Large intestine (tissue), 3 donors: ENCODE data around the gene TM9SF4. TPM values are rescaled to one million over a fixed set of nuclear protein-coding genes. Genes with fewer than 3 reads are reported as not detected.

ENCODE experiments used
- DNase-seq, 2 donors: peaks; one replicate each; pipeline versions ENCODE4 v3.0.0 to v3.0.0-alpha.2; 2013
- H3K27ac ChIP-seq: one replicate; pipeline ENCODE4 v1.5.1; 2013; ENCODE audit warnings: low read length
- H3K27me3 ChIP-seq: 2 replicates; pipeline ENCODE4 v1.6.1; 2013; ENCODE audit warnings: low read length; ENCODE audit not compliant: control insufficient read depth, insufficient read depth
- H3K36me3 ChIP-seq: 2 replicates; pipeline ENCODE4 v1.6.1; 2013; ENCODE audit warnings: low read length; ENCODE audit not compliant: control insufficient read depth, insufficient read depth
- H3K4me1 ChIP-seq: one replicate; pipeline ENCODE4 v1.6.1; 2013; ENCODE audit warnings: low read length; ENCODE audit not compliant: control insufficient read depth, insufficient read depth
- H3K4me3 ChIP-seq: one replicate; pipeline ENCODE4 v1.5.1; 2013; ENCODE audit warnings: low read length
- H3K9me3 ChIP-seq: one replicate; pipeline ENCODE4 v1.6.1; 2013; ENCODE audit warnings: mild to moderate bottlenecking, low read depth, low read length, moderate library complexity; ENCODE audit not compliant: control insufficient read depth
- WGBS: methylation state at CpG from one replicate; pipeline ENCODE4 v1.1.5; 2013; ENCODE audit warnings: low lambda C conversion rate; ENCODE audit not compliant: insufficient coverage; 5-methylcytosine and 5-hydroxymethylcytosine counted together
- polyA plus RNA-seq: library from polyadenylated mRNA; unstranded; fragments of 120-200 nt; gene quantifications from one replicate; pipeline ENCODE4 v1.2.1, GENCODE V29; 2013

The TM9SF4 gene
- polyA plus RNA-seq, 1 donor, result 72.7 TPM

- peaks cover 4% of the 10 kb centered on the region for H3K27me3 ChIP-seq
- no peak overlapping the region for H3K27ac ChIP-seq
- no peaks in the 10 kb centered on the region for H3K9me3 ChIP-seq
- no peaks in the 10 kb centered on the region for H3K36me3 ChIP-seq
- DNase-seq, result no peak
- no peaks in the 10 kb centered on the region for H3K4me1 ChIP-seq
- WGBS, result no CpG with 5 or more reads among the region's 3 CpGs
- H3K4me3 ChIP-seq, result no peak overlapping the region
Observed at GRCh38 chr20:32087070-32087469, 22.4 kb upstream of the TM9SF4 start.

- Histone ChIP-seq H3K36me3 (no peaks in the 10 kb centered on the region), H3K27me3 (peaks cover 10% of the 10 kb centered on the region), H3K27ac (no peak overlapping the region), H3K4me1 (no peaks in the 10 kb centered on the region), H3K4me3 (no peak overlapping the region), H3K9me3 (no peaks in the 10 kb centered on the region)
- WGBS, result no CpG with 5 or more reads among the region's 3 CpGs
- no peak for DNase-seq
Observed at GRCh38 chr20:32088759-32089158, 20.8 kb upstream of the TM9SF4 start.

GRCh38 chr20:32089637-32090362 lies 19.7 kb upstream of the TM9SF4 start:
- no peak for DNase-seq
- Histone ChIP-seq H3K9me3 (no peaks in the 10 kb centered on the region), H3K27ac (no peak overlapping the region), H3K4me1 (no peaks in the 10 kb centered on the region), H3K27me3 (peaks cover 7% of the 10 kb centered on the region), H3K36me3 (no peaks in the 10 kb centered on the region), H3K4me3 (no peak overlapping the region)
- 100% methylated on average over 1 of the region's 5 CpGs for WGBS

- no peaks in the 10 kb centered on the region for H3K4me1 ChIP-seq
- no peak overlapping the region for H3K4me3 ChIP-seq
- H3K9me3 ChIP-seq, result no peaks in the 10 kb centered on the region
- peaks cover 7% of the 10 kb centered on the region for H3K27me3 ChIP-seq
- no CpG with 5 or more reads among the region's 7 CpGs for WGBS
- no peaks in the 10 kb centered on the region for H3K36me3 ChIP-seq
- peak; percentile 58 to 66 for DNase-seq
- no peak overlapping the region for H3K27ac ChIP-seq
Observed at GRCh38 chr20:32091888-32092346, 17.6 kb upstream of the TM9SF4 start.

- no peaks in the 10 kb centered on the region for H3K36me3 ChIP-seq
- H3K9me3 ChIP-seq, result no peaks in the 10 kb centered on the region
- H3K27ac ChIP-seq, result no peak overlapping the region
- WGBS, result 75% methylated on average over 1 of the region's 6 CpGs
- DNase-seq, result no peak
- no peak overlapping the region for H3K4me3 ChIP-seq
- H3K27me3 ChIP-seq, result peaks cover 26% of the 10 kb centered on the region
- no peaks in the 10 kb centered on the region for H3K4me1 ChIP-seq
Observed at GRCh38 chr20:32098786-32099185, 10.7 kb upstream of the TM9SF4 start.

- DNase-seq, result no peak
- peak overlapping the region; percentile 93 for H3K27ac ChIP-seq
- H3K4me1 ChIP-seq, result peaks cover 17% of the 10 kb centered on the region
- peak overlapping the region; percentile 85 for H3K4me3 ChIP-seq
- no peaks in the 10 kb centered on the region for H3K36me3 ChIP-seq
- H3K27me3 ChIP-seq, result peaks cover under 1% of the 10 kb centered on the region
- H3K9me3 ChIP-seq, result no peaks in the 10 kb centered on the region
- 100% methylated on average over 1 of the region's 5 CpGs for WGBS
Observed at GRCh38 chr20:32108814-32109391, 611 bp upstream of the TM9SF4 start.

- H3K36me3 ChIP-seq, result peaks cover 4% of the 10 kb centered on the region
- peak overlapping the region; percentile 85 for H3K4me3 ChIP-seq
- peak overlapping the region; percentile 93 for H3K27ac ChIP-seq
- 0% methylated on average over 1 of the region's 8 CpGs for WGBS
- peak in 1 of 2 donors; percentile 15 for DNase-seq
- peaks cover 23% of the 10 kb centered on the region for H3K4me1 ChIP-seq
- no peaks in the 10 kb centered on the region for H3K27me3 ChIP-seq
- no peaks in the 10 kb centered on the region for H3K9me3 ChIP-seq
Observed at GRCh38 chr20:32110173-32110704, 725 bp downstream of the TM9SF4 start.

- peak overlapping the region; percentile 93 for H3K27ac ChIP-seq
- H3K9me3 ChIP-seq, result no peaks in the 10 kb centered on the region
- peak overlapping the region; percentile 85 for H3K4me3 ChIP-seq
- peaks cover 7% of the 10 kb centered on the region for H3K36me3 ChIP-seq
- peaks cover 24% of the 10 kb centered on the region for H3K4me1 ChIP-seq
- DNase-seq, result no peak
- WGBS, result no CpG with 5 or more reads among the region's 3 CpGs
- no peaks in the 10 kb centered on the region for H3K27me3 ChIP-seq
Observed at GRCh38 chr20:32110727-32111126, 1.2 kb downstream of the TM9SF4 start.

GRCh38 chr20:32111156-32111686 lies 1.7 kb downstream of the TM9SF4 start:
- Histone ChIP-seq H3K27me3 (no peaks in the 10 kb centered on the region), H3K4me1 (peaks cover 24% of the 10 kb centered on the region), H3K36me3 (peaks cover 7% of the 10 kb centered on the region), H3K27ac (peak overlapping the region; percentile 93), H3K4me3 (peak overlapping the region; percentile 85), H3K9me3 (no peaks in the 10 kb centered on the region)
- DNase-seq, result peak in 1 of 2 donors; percentile 29
- 67% methylated on average over 1 of the region's 3 CpGs for WGBS

GRCh38 chr20:32111753-32112152 lies 2.2 kb downstream of the TM9SF4 start:
- peaks cover 24% of the 10 kb centered on the region for H3K4me1 ChIP-seq
- H3K36me3 ChIP-seq, result peaks cover 10% of the 10 kb centered on the region
- H3K27ac ChIP-seq, result peak overlapping the region; percentile 93
- no peaks in the 10 kb centered on the region for H3K27me3 ChIP-seq
- WGBS, result 100% methylated on average over 1 of the region's 3 CpGs
- peak in 1 of 2 donors; percentile 24 for DNase-seq
- no peaks in the 10 kb centered on the region for H3K9me3 ChIP-seq
- no peak overlapping the region for H3K4me3 ChIP-seq
